ENCODE measurements around the gene HLA-B.

- TF ChIP-seq, protein P1, sequence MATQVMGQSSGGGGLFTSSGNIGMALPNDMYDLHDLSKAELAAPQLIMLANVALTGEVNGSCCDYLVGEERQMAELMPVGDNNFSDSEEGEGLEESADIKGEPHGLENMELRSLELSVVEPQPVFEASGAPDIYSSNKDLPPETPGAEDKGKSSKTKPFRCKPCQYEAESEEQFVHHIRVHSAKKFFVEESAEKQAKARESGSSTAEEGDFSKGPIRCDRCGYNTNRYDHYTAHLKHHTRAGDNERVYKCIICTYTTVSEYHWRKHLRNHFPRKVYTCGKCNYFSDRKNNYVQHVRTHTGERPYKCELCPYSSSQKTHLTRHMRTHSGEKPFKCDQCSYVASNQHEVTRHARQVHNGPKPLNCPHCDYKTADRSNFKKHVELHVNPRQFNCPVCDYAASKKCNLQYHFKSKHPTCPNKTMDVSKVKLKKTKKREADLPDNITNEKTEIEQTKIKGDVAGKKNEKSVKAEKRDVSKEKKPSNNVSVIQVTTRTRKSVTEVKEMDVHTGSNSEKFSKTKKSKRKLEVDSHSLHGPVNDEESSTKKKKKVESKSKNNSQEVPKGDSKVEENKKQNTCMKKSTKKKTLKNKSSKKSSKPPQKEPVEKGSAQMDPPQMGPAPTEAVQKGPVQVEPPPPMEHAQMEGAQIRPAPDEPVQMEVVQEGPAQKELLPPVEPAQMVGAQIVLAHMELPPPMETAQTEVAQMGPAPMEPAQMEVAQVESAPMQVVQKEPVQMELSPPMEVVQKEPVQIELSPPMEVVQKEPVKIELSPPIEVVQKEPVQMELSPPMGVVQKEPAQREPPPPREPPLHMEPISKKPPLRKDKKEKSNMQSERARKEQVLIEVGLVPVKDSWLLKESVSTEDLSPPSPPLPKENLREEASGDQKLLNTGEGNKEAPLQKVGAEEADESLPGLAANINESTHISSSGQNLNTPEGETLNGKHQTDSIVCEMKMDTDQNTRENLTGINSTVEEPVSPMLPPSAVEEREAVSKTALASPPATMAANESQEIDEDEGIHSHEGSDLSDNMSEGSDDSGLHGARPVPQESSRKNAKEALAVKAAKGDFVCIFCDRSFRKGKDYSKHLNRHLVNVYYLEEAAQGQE (IDR thresholded peaks at IDR 0.05; ENCODE audit: insufficient read depth in 1 of 2, low read depth in 2 of 2, low read length in 2 of 2), result no peak
- TF ChIP-seq SIN3A (IDR thresholded peaks at IDR 0.05; ENCODE audit: borderline replicate concordance, insufficient read depth, low read length) (no peak), POLR2AphosphoS5 (IDR thresholded peaks at IDR 0.05; ENCODE audit: low read depth, low read length) (no peak)
These were observed 1.3 kb upstream of the HLA-B start for GRCh38 chr6:31358302-31358701.
